ENCODE results near the gene WFDC6.

WFDC6 gene

GRCh38 chr20:45518282-45518681 is 21.0 kb downstream of the WFDC6 start:
- FAIRE-seq = no peak

GRCh38 chr20:45515147-45515913 is 24.0 kb downstream of the WFDC6 start, which contains the start of gene SPINT3:
TSS of gene SPINT3 (minus strand) at chr20:45515622. CDS start at chr20:45515608, 14 bp downstream.
- no peak for DNase-seq (ENCODE audit: insufficient read length, low spot score)
- FAIRE-seq = no peak

More at GRCh38 chr20:45518282-45518681, 21.0 kb downstream of the WFDC6 start:
- DNase-seq (ENCODE audit: insufficient read length, low spot score) = no peak

- DNase-seq (ENCODE audit: insufficient read length, low spot score) (no peak), FAIRE-seq (no peak)
These were observed 28.9 kb downstream of the WFDC6 start for GRCh38 chr20:45510242-45510862.

GRCh38 chr20:45509091-45509490 is 30.2 kb downstream of the WFDC6 start:
- DNase-seq (ENCODE audit: insufficient read length, low spot score) = no peak
- no peak for FAIRE-seq

- DNase-seq (ENCODE audit: insufficient read length, low spot score) (no peak), FAIRE-seq (no peak)
These were observed 31.0 kb downstream of the WFDC6 start for GRCh38 chr20:45508068-45508886.

- FAIRE-seq (no peak), DNase-seq (ENCODE audit: insufficient read length, low spot score) (no peak)
These were observed 32.1 kb downstream of the WFDC6 start for GRCh38 chr20:45507011-45507820.

- FAIRE-seq (no peak), DNase-seq (ENCODE audit: insufficient read length, low spot score) (no peak)
These were observed 32.9 kb downstream of the WFDC6 start for GRCh38 chr20:45506398-45506797.

- no peak for DNase-seq (ENCODE audit: insufficient read length, low spot score)
- FAIRE-seq = no peak
These were observed 35.9 kb downstream of the WFDC6 start for GRCh38 chr20:45503403-45503802.

- DNase-seq (ENCODE audit: insufficient read length, low spot score) (no peak), FAIRE-seq (no peak)
These were observed 36.7 kb downstream of the WFDC6 start for GRCh38 chr20:45502561-45502960.

GRCh38 chr20:45501600-45501999 is 37.7 kb downstream of the WFDC6 start:
- FAIRE-seq (no peak), DNase-seq (ENCODE audit: insufficient read length, low spot score) (no peak)

- no peak for DNase-seq (ENCODE audit: insufficient read length, low spot score)
- FAIRE-seq = no peak
These were observed 39.3 kb downstream of the WFDC6 start for GRCh38 chr20:45500022-45500421.

GRCh38 chr20:45497971-45498494 is 41.2 kb downstream of the WFDC6 start:
- DNase-seq (ENCODE audit: insufficient read length, low spot score) = no peak
- FAIRE-seq = no peak

- DNase-seq (ENCODE audit: insufficient read length, low spot score) (no peak), FAIRE-seq (no peak)
These were observed 43.1 kb downstream of the WFDC6 start for GRCh38 chr20:45496166-45496565.

- DNase-seq (ENCODE audit: insufficient read length, low spot score) (no peak), FAIRE-seq (no peak)
These were observed 43.8 kb downstream of the WFDC6 start for GRCh38 chr20:45495501-45495941.

GRCh38 chr20:45489083-45489531 is 50.2 kb downstream of the WFDC6 start:
- FAIRE-seq = no peak

GRCh38 chr20:45487231-45487635 is 52.0 kb downstream of the WFDC6 start:
- no peak for FAIRE-seq
- peak; percentile 19 for DNase-seq (ENCODE audit: insufficient read length, low spot score)

More at GRCh38 chr20:45489083-45489531, 50.2 kb downstream of the WFDC6 start:
- no peak for DNase-seq (ENCODE audit: insufficient read length, low spot score)

- no peak for FAIRE-seq
- no peak for DNase-seq (ENCODE audit: insufficient read length, low spot score)
These were observed 53.9 kb downstream of the WFDC6 start for GRCh38 chr20:45485388-45485787.

- DNase-seq (ENCODE audit: insufficient read length, low spot score) = no peak
- FAIRE-seq = no peak
These were observed 54.6 kb downstream of the WFDC6 start for GRCh38 chr20:45484676-45485075.
